Keratinocyte (primary cell): ENCODE results near the gene MS4A4A. TPM values are rescaled to one million over a fixed set of nuclear protein-coding genes. Genes with fewer than 3 reads are reported as not detected.

Source experiments
- DNase-seq: peaks from one replicate; pipeline ENCODE4 v3.0.0-alpha.2; 2011; ENCODE audit warnings: low read depth, missing footprints, low spot score
- FAIRE-seq: peaks from 2 replicates; lab custom pipeline; 2011; peaks lifted over from hg19 to GRCh38; lab: Jason Lieb, UNC
- H2AFZ ChIP-seq: 2 replicates; pipeline ENCODE4 v1.6.0; 2012; ENCODE audit warnings: low read length, control low read depth, inconsistent platforms; ENCODE audit not compliant: control insufficient read depth
- H3K27ac ChIP-seq: 2 replicates; pipeline ENCODE4 v1.5.1; 2011; ENCODE audit warnings: low read length; ENCODE audit not compliant: control insufficient read depth, insufficient read depth
- H3K27me3 ChIP-seq: 3 replicates; pipeline ENCODE4 v1.6.0; 2011; ENCODE audit warnings: low read length; ENCODE audit not compliant: control insufficient read depth, insufficient read depth; ENCODE audit errors: extremely low read depth
- H3K36me3 ChIP-seq, 2 experiments: 2 replicates in 1 of 2; 3 replicates in 1 of 2; pipeline ENCODE4 v1.5.1; 2011; ENCODE audit warnings: low read length in 2 of 2, mild to moderate bottlenecking in 1 of 2; ENCODE audit not compliant: control insufficient read depth in 2 of 2, insufficient read depth in 2 of 2; ENCODE audit errors: extremely low read depth in 1 of 2
- H3K4me1 ChIP-seq: 3 replicates; pipeline ENCODE4 v1.5.1; 2011; ENCODE audit warnings: low read length; ENCODE audit not compliant: control insufficient read depth, insufficient read depth; ENCODE audit errors: extremely low read depth
- H3K4me2 ChIP-seq: 3 replicates; pipeline ENCODE4 v1.6.0; 2011; ENCODE audit warnings: low read depth, low read length; ENCODE audit not compliant: control insufficient read depth, insufficient read depth; ENCODE audit errors: extremely low read depth
- H3K4me3 ChIP-seq, 3 experiments: fragments of 200-600 bp in 1 of 3; sonication (generic) in 1 of 3; 2 replicates in 2 of 3; 3 replicates in 1 of 3; pipeline ENCODE4 v1.5.1; 2011 to 2016; ENCODE audit warnings: low read length in 3 of 3, mild to moderate bottlenecking in 3 of 3, control low read depth in 2 of 3, inconsistent platforms in 1 of 3, low read depth in 1 of 3, mixed read lengths in 1 of 3, mixed run types in 1 of 3, moderate library complexity in 1 of 3; ENCODE audit not compliant: control insufficient read depth in 2 of 3, insufficient read depth in 2 of 3; ENCODE audit errors: extremely low read depth in 1 of 3
- H3K79me2 ChIP-seq: 2 replicates; pipeline ENCODE4 v1.6.0; 2012; ENCODE audit warnings: low read length; ENCODE audit not compliant: control insufficient read depth, insufficient read depth
- H3K9ac ChIP-seq: 3 replicates; pipeline ENCODE4 v1.6.0; 2011; ENCODE audit warnings: low read length; ENCODE audit not compliant: control insufficient read depth, insufficient read depth; ENCODE audit errors: extremely low read depth
- H3K9me1 ChIP-seq: 3 replicates; pipeline ENCODE4 v1.6.0; 2011; ENCODE audit warnings: low read length; ENCODE audit not compliant: control insufficient read depth, insufficient read depth; ENCODE audit errors: extremely low read depth
- H3K9me3 ChIP-seq: 2 replicates; pipeline ENCODE4 v1.5.1; 2012; ENCODE audit warnings: low read depth, low read length; ENCODE audit not compliant: control insufficient read depth
- H4K20me1 ChIP-seq: 3 replicates; pipeline ENCODE4 v1.6.0; 2011; ENCODE audit warnings: low read length; ENCODE audit not compliant: control insufficient read depth, insufficient read depth; ENCODE audit errors: extremely low read depth
- EZH2 ChIP-seq: IDR thresholded peaks from one replicate; pipeline ENCODE4 v1.6.1; 2012; ENCODE audit warnings: inconsistent platforms, mild to moderate bottlenecking, low read length, moderate library complexity
- dilution Hi-C: fragments of 300-500 bp; cut with MboI; formaldehyde crosslinking; loops from one replicate; pipeline ENCODE4 v1.7.0; 2020; ENCODE audit warnings: low sequenced_read_pairs; ENCODE audit not compliant: extremely low pct_ligation_motif_present
- polyA plus RNA-seq, 5 experiments: library from polyadenylated mRNA; depleted of rRNA in 3 of 5; stranded (reverse) in 3 of 5; stranded (forward) in 1 of 5; unstranded in 1 of 5; fragments of >200 nt; gene quantifications; 1 replicate in 1 of 5; 2 replicates in 3 of 5; 3 replicates in 1 of 5; pipeline versions ENCODE4 v1.2.1 to v1.2.3, GENCODE V29; 2011 to 2012; ENCODE audit warnings: missing spikeins in 2 of 5, low read depth in 1 of 5, low replicate concordance in 1 of 5
- TF ChIP-seq, protein P1 (sequence below), 3 experiments: IDR thresholded peaks in 1 of 3; conservative IDR thresholded peaks in 1 of 3; optimal IDR thresholded peaks in 1 of 3; 2 replicates in 2 of 3; 3 replicates in 1 of 3; pipeline versions ENCODE3 to v1.5.1; 2011; ENCODE audit warnings: low read length in 3 of 3, mild to moderate bottlenecking in 3 of 3, moderate library complexity in 2 of 3, control low read depth in 1 of 3, inconsistent platforms in 1 of 3; ENCODE audit not compliant: insufficient read depth in 2 of 3; ENCODE audit errors: extremely low read depth in 1 of 3

Gene MS4A4A
- polyA plus RNA-seq, 1 donor (not counting 4 experiments of a cell fraction or from before 2014, with no cell fraction given) = not detected

DNA sequence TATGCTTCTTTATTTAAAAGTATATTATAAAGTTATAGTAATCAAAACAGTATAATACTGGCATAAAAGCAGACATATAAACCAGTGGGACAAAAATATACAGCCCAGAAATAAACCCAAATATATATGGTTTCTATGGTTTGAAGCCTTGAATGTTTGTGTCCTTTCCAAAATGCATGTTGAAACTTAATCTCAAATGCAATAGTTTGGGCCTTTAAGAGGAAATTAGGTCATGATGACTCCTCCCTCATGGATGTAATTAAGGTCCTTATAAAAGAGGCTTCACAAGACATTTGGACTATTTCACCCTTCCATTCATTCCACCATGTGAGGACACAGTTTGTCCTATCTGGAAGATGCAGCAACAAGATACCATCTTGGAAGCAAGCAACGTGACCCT, 46.5 kb downstream of the MS4A4A start, which contains the start of gene MS4A6E:
Gene MS4A6E (plus strand): TSS at position 301 of the 400 bp plus-strand sequence. CDS start 7,641 bp downstream, outside the sequence.
- H3K9me3 ChIP-seq = peaks cover 2% of the 10 kb centered on the region
- H3K4me1 ChIP-seq = no peaks in the 10 kb centered on the region
- no peak within 1 kb of the TSS for H3K9ac ChIP-seq
- no peak within 1 kb of the TSS for H3K4me3 ChIP-seq
- no peak within 1 kb of the TSS for H3K4me2 ChIP-seq
- no peaks in the 10 kb centered on the region for H3K9me1 ChIP-seq
- H3K27ac ChIP-seq = no peak within 1 kb of the TSS
- no peak within 1 kb of the TSS for H2AFZ ChIP-seq
- no peaks in the 10 kb centered on the region for H4K20me1 ChIP-seq
- TF ChIP-seq, protein P1, sequence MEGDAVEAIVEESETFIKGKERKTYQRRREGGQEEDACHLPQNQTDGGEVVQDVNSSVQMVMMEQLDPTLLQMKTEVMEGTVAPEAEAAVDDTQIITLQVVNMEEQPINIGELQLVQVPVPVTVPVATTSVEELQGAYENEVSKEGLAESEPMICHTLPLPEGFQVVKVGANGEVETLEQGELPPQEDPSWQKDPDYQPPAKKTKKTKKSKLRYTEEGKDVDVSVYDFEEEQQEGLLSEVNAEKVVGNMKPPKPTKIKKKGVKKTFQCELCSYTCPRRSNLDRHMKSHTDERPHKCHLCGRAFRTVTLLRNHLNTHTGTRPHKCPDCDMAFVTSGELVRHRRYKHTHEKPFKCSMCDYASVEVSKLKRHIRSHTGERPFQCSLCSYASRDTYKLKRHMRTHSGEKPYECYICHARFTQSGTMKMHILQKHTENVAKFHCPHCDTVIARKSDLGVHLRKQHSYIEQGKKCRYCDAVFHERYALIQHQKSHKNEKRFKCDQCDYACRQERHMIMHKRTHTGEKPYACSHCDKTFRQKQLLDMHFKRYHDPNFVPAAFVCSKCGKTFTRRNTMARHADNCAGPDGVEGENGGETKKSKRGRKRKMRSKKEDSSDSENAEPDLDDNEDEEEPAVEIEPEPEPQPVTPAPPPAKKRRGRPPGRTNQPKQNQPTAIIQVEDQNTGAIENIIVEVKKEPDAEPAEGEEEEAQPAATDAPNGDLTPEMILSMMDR (optimal IDR thresholded peaks at IDR 0.05 in 1 of 3, IDR thresholded peaks at IDR 0.05 in 1 of 3, conservative IDR thresholded peaks at IDR 0.05 in 1 of 3; ENCODE audit: extremely low read depth in 1 of 3, insufficient read depth in 2 of 3, low read length in 3 of 3) = no peak
- no peak for TF ChIP-seq EZH2
- FAIRE-seq (no peak), DNase-seq (no peak)
- H3K79me2 ChIP-seq = no peaks in the 10 kb centered on the region
- H3K36me3 ChIP-seq = no peaks in the 10 kb centered on the region
- dilution Hi-C loops = no loop called here
- no peaks in the 10 kb centered on the region for H3K27me3 ChIP-seq

DNA sequence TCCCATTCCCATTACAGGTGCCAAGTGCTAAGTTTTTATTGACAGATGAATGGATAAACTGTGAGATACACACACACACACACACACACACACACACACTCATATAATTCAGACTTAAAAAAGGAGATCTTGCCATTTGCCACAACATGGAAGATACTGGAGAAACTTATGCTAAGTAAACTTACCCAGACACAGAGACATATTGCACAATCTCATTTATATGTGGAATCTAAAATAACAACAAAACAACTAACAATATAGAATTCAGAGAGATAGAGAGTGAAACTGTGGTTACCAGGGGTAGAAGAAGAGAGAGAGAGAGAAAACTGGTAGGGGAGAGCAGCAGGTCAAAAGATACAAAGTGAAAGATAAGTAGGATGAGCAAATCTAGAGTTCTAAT, 48.0 kb downstream of the MS4A4A start:
- H4K20me1 ChIP-seq = no peaks in the 10 kb centered on the region
- TF ChIP-seq, protein P1 (optimal IDR thresholded peaks at IDR 0.05 in 1 of 3, IDR thresholded peaks at IDR 0.05 in 1 of 3, conservative IDR thresholded peaks at IDR 0.05 in 1 of 3; ENCODE audit: extremely low read depth in 1 of 3, insufficient read depth in 2 of 3, low read length in 3 of 3) = no peak
- TF ChIP-seq EZH2 = no peak
- dilution Hi-C loops = no loop called here

More for the DNA sequence above, 48.0 kb downstream of the MS4A4A start:
- FAIRE-seq = no peak
- Histone ChIP-seq H3K9me1 (no peaks in the 10 kb centered on the region), H3K4me2 (no peak overlapping the region), H2AFZ (no peak overlapping the region), H3K27ac (no peak overlapping the region), H3K9ac (no peak overlapping the region), H3K9me3 (peaks cover 2% of the 10 kb centered on the region), H3K27me3 (no peaks in the 10 kb centered on the region), H3K36me3 (no peaks in the 10 kb centered on the region), H3K4me3 (no peak overlapping the region), H3K4me1 (no peaks in the 10 kb centered on the region), H3K79me2 (no peaks in the 10 kb centered on the region)
- DNase-seq = no peak
